ENCODE results near the gene TMLHE. TPM values are rescaled to one million over a fixed set of nuclear protein-coding genes. Genes with fewer than 3 reads are reported as not detected.
"Not testable (repeated sequence)": the region's sequence is repeated elsewhere in the genome, so short reads cannot be mapped to it uniquely, and the experiment has no call there.

The TMLHE gene
- total RNA-seq, 1 donor from 2014 or later, result 10.1 TPM

DNA sequence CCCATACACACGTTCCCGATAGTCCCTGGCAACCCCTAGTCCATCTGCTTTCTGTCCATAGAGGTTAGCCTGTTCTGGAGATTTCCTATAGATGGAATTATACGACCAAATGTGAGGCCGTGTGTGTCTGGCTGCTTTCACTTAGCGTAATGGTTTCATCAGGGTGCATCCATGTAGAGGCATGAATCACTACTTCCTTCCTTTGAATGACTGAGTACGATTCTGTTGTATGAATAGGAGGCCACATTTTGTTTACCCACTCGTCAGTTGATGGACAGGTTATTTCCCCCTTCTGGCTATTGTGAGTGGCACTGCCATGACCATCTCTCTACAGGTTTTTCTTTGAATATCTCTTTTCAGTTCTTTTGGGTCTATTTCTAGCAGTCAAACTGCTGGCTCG lies 152.3 kb downstream of the TMLHE start:
- not testable (repeated sequence) for H3K4me3 ChIP-seq (ENCODE audit: insufficient read depth, low read depth, low read length); DNase-seq (ENCODE audit: low read depth); H3K4me2 ChIP-seq (ENCODE audit: low read length); H3K4me1 ChIP-seq (ENCODE audit: insufficient read depth, low read length); H3K79me2 ChIP-seq (ENCODE audit: insufficient read depth, low read length); H4K20me1 ChIP-seq (ENCODE audit: insufficient read depth, low read length); H3K36me3 ChIP-seq (ENCODE audit: insufficient read depth, low read length); H3K27me3 ChIP-seq (ENCODE audit: insufficient read depth, low read length); FAIRE-seq; H3K27me3 Mint-ChIP-seq (ENCODE audit: low read depth, unreplicated experiment); H3K9me3 Mint-ChIP-seq (ENCODE audit: unreplicated experiment); H3K4me1 Mint-ChIP-seq (ENCODE audit: low read depth, unreplicated experiment); H3K36me3 Mint-ChIP-seq (ENCODE audit: low read depth, unreplicated experiment); H3K27ac Mint-ChIP-seq (ENCODE audit: unreplicated experiment); H3K27ac ChIP-seq (ENCODE audit: low read depth, low read length); H3K4me3 Mint-ChIP-seq (ENCODE audit: unreplicated experiment); H2AFZ ChIP-seq (ENCODE audit: low read depth, low read length); H3K9ac ChIP-seq (ENCODE audit: low read length); H3K9me3 ChIP-seq (ENCODE audit: insufficient read depth, low read depth, low read length)

DNA sequence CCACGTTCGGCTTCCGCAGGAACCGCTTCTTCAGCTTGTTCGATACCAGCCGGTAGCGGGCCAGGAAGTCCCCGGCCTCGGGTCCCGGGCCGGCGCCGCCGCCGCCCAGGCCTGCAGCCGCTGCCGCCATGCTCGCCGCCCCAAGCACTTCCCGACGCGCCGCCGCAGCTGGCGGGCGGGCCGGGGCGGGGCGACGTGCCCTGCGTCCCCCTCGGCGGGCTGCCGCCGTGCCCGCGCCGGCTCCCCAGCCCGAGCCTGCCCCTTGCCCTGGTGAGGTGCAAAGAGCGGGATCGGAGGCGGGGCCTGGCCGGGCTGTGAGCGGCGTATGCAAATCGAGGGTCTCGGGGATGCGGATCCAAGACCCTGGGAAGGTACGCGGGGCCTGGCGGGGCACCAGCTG lies 154.3 kb downstream of the TMLHE start, which contains the start of gene F8A3:
Gene F8A3, minus strand, starts transcription at position 150 of the 400 bp plus-strand sequence. Its CDS starts 20 bp downstream, at position 130.
- H3K79me2 ChIP-seq (ENCODE audit: insufficient read depth, low read length); H3K4me1 ChIP-seq (ENCODE audit: insufficient read depth, low read length); H3K4me3 ChIP-seq (ENCODE audit: insufficient read depth, low read depth, low read length); FAIRE-seq; H3K4me2 ChIP-seq (ENCODE audit: low read length); H3K4me1 Mint-ChIP-seq (ENCODE audit: low read depth, unreplicated experiment); H3K9me3 Mint-ChIP-seq (ENCODE audit: unreplicated experiment); H3K27ac Mint-ChIP-seq (ENCODE audit: unreplicated experiment); H3K27me3 Mint-ChIP-seq (ENCODE audit: low read depth, unreplicated experiment); H3K36me3 ChIP-seq (ENCODE audit: insufficient read depth, low read length); H3K9me3 ChIP-seq (ENCODE audit: insufficient read depth, low read depth, low read length); H3K36me3 Mint-ChIP-seq (ENCODE audit: low read depth, unreplicated experiment); H3K27me3 ChIP-seq (ENCODE audit: insufficient read depth, low read length); H3K4me3 Mint-ChIP-seq (ENCODE audit: unreplicated experiment); H4K20me1 ChIP-seq (ENCODE audit: insufficient read depth, low read length); DNase-seq (ENCODE audit: low read depth); H3K9ac ChIP-seq (ENCODE audit: low read length); H3K27ac ChIP-seq (ENCODE audit: low read depth, low read length); H2AFZ ChIP-seq (ENCODE audit: low read depth, low read length): not testable (repeated sequence)

DNA sequence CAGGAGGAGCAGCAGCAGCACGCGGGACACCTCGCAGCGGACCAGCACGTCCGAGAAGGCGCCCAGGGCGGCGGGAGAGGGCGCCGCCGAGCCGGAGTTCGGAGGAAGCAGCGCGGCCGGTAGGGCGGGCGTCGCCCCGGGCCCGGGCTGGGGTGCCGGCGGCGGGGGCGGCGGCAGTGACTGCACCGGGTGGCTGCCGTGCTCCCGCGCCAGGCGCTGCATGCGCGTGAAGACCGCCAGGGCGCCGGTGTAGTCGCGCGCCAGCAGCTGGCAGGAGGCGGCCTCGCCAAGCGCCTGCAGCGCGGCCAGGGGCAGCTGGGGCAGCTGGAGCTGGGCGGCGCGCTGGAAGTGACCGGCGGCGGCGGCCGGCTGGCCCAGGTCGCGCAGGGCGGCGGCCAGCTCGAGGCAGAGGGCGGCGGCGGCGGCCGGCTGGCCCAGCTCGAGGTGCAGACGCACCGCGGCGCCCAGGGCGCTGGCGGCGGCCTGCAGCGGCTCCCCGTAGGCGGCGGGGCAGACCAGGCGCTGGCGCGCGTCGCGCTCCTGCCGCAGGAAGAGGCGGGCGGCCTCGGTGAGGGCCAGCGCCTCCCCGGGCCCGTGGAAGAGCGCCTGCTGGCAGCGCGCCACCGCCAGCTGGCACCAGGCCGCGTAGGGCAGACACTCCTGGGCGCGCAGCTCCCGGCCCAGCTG lies 154.8 kb downstream of the TMLHE start:
- not testable (repeated sequence) for H2AFZ ChIP-seq (ENCODE audit: low read depth, low read length); H3K36me3 Mint-ChIP-seq (ENCODE audit: low read depth, unreplicated experiment); H3K79me2 ChIP-seq (ENCODE audit: insufficient read depth, low read length); H4K20me1 ChIP-seq (ENCODE audit: insufficient read depth, low read length); H3K27ac ChIP-seq (ENCODE audit: low read depth, low read length); H3K9me3 Mint-ChIP-seq (ENCODE audit: unreplicated experiment); H3K4me1 ChIP-seq (ENCODE audit: insufficient read depth, low read length); H3K27me3 Mint-ChIP-seq (ENCODE audit: low read depth, unreplicated experiment); H3K27ac Mint-ChIP-seq (ENCODE audit: unreplicated experiment); H3K4me2 ChIP-seq (ENCODE audit: low read length); H3K4me3 Mint-ChIP-seq (ENCODE audit: unreplicated experiment); H3K9ac ChIP-seq (ENCODE audit: low read length); H3K4me3 ChIP-seq (ENCODE audit: insufficient read depth, low read depth, low read length); H3K9me3 ChIP-seq (ENCODE audit: insufficient read depth, low read depth, low read length); H3K4me1 Mint-ChIP-seq (ENCODE audit: low read depth, unreplicated experiment); DNase-seq (ENCODE audit: low read depth); H3K36me3 ChIP-seq (ENCODE audit: insufficient read depth, low read length); FAIRE-seq; H3K27me3 ChIP-seq (ENCODE audit: insufficient read depth, low read length)

DNA sequence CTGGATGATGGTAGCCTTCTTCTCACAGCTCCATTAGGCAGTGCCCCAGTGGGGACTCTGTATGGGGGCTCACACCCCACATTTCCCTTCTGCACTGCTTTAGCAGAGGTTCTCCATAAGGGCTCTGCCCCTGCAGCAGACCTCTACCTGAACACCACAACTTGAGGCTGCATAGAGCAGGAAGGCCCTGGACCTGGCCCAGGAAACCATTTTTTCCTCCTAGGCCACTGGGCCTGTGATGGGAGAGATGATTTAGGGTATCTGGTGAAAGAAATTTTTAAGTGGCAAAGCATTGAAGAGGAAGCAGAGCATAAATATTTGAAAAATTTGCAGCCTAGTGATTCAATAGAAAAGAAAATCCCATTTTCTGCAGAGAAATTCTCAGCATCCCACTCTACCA lies 171.7 kb downstream of the TMLHE start:
- H3K27me3 Mint-ChIP-seq (ENCODE audit: low read depth, unreplicated experiment), result no peaks in the 10 kb centered on the region
- no peak overlapping the region for H3K27ac Mint-ChIP-seq (ENCODE audit: unreplicated experiment)
- no peaks in the 10 kb centered on the region for H3K4me1 Mint-ChIP-seq (ENCODE audit: low read depth, unreplicated experiment)
- peaks cover 8% of the 10 kb centered on the region for H3K9me3 Mint-ChIP-seq (ENCODE audit: unreplicated experiment)
- Histone ChIP-seq H2AFZ (ENCODE audit: low read depth, low read length) (no peak overlapping the region), H4K20me1 (ENCODE audit: insufficient read depth, low read length) (no peaks in the 10 kb centered on the region), H3K79me2 (ENCODE audit: insufficient read depth, low read length) (no peaks in the 10 kb centered on the region), H3K4me3 (ENCODE audit: insufficient read depth, low read depth, low read length) (no peak overlapping the region), H3K9me3 (ENCODE audit: insufficient read depth, low read depth, low read length) (no peaks in the 10 kb centered on the region), H3K4me1 (ENCODE audit: insufficient read depth, low read length) (no peaks in the 10 kb centered on the region), H3K27ac (ENCODE audit: low read depth, low read length) (no peak overlapping the region), H3K4me2 (ENCODE audit: low read length) (no peak overlapping the region), H3K27me3 (ENCODE audit: insufficient read depth, low read length) (no peaks in the 10 kb centered on the region), H3K9ac (ENCODE audit: low read length) (no peak overlapping the region), H3K36me3 (ENCODE audit: insufficient read depth, low read length) (no peaks in the 10 kb centered on the region)
- H3K4me3 Mint-ChIP-seq (ENCODE audit: unreplicated experiment), result no peak overlapping the region
- TF ChIP-seq, protein P1, sequence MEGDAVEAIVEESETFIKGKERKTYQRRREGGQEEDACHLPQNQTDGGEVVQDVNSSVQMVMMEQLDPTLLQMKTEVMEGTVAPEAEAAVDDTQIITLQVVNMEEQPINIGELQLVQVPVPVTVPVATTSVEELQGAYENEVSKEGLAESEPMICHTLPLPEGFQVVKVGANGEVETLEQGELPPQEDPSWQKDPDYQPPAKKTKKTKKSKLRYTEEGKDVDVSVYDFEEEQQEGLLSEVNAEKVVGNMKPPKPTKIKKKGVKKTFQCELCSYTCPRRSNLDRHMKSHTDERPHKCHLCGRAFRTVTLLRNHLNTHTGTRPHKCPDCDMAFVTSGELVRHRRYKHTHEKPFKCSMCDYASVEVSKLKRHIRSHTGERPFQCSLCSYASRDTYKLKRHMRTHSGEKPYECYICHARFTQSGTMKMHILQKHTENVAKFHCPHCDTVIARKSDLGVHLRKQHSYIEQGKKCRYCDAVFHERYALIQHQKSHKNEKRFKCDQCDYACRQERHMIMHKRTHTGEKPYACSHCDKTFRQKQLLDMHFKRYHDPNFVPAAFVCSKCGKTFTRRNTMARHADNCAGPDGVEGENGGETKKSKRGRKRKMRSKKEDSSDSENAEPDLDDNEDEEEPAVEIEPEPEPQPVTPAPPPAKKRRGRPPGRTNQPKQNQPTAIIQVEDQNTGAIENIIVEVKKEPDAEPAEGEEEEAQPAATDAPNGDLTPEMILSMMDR (IDR thresholded peaks at IDR 0.05; ENCODE audit: insufficient read depth, low read depth, low read length), result no peak
- TF ChIP-seq EZH2 (IDR thresholded peaks at IDR 0.05; ENCODE audit: insufficient read depth, low read length), result no peak
- H3K36me3 Mint-ChIP-seq (ENCODE audit: low read depth, unreplicated experiment), result peaks cover 7% of the 10 kb centered on the region
- no peak for FAIRE-seq
- DNase-seq (ENCODE audit: low read depth), result no peak

Small RNA genes lying within 50 kb of the gene (microRNA-seq; reads per million reads assigned to microRNA genes)
- not detected for gene MIR1184-3

Other genes with a start within 250 kb of the TMLHE start
- not detected in 2 replicates for gene F8A2, start 230.9 kb downstream of the TMLHE start, total RNA-seq
- gene F8A3, start 154.3 kb downstream of the TMLHE start, total RNA-seq, result not detected in 2 replicates
- gene SPRY3, start 366 bp downstream of the TMLHE start, total RNA-seq, result 0.93 and 1.0 TPM in 2 replicates

Measured in astrocyte (in vitro differentiated cells and primary cell).